Hindlimb muscle (tissue), 1 donor: ENCODE results near the gene WNT9A. TPM values are rescaled to one million over a fixed set of nuclear protein-coding genes. Genes with fewer than 3 reads are reported as not detected.

Experiments
- DNase-seq: peaks from one replicate; pipeline ENCODE4 v3.0.0-alpha.2; 2013
- polyA plus RNA-seq: library from polyadenylated mRNA; unstranded; fragments of 120-200 nt; gene quantifications from one replicate; pipeline ENCODE4 v1.2.1, GENCODE V29; 2013; ENCODE audit not compliant: insufficient read length

Gene WNT9A
- polyA plus RNA-seq, 1 donor, result 11.3 TPM

GRCh38 chr1:227896710-227897655 is 50.7 kb downstream of the WNT9A start:
- DNase-seq, result no peak

DNA sequence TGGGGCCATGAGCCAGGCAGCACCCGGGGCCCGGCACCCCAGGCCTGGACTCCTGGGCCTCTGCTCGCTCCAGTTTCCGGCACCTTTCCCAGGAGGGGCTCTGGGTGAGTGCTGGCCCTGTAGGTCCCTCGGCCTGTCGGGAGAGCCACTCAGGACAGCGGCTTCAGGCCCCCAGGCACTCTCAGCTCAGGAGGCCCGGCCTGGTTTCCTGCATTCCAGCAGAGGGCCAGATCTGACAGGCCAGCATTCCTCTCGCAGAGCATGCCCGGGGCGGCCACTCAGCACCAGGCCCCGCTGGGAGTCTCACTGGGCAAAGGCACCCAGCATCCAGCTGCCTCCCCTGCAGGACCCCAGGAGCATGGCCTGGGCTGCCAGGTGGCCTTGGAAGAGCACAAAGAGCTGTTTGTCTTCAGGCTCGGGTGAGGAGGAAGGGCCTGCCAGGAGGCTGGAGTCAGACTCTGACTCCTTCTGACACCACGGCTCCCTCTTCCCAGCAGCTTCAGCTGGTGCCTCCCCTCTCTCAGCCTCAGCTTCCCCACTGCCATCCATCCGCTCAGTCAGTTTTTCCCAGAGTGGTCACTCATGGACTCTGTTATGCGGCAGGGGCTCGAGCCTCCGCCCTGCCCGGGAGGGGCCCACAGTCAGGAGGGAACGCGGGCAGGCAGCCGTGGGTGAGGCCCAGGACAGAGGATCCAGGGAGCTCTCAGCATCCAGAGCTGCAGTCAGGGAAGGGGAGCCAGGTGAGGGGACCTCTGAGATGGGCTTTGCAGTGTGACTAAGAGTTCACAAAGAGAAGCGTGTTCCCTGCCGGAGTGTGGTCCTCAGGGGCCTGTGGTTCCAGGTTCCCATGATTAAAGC is 51.7 kb downstream of the WNT9A start:
- DNase-seq, result no peak

DNA sequence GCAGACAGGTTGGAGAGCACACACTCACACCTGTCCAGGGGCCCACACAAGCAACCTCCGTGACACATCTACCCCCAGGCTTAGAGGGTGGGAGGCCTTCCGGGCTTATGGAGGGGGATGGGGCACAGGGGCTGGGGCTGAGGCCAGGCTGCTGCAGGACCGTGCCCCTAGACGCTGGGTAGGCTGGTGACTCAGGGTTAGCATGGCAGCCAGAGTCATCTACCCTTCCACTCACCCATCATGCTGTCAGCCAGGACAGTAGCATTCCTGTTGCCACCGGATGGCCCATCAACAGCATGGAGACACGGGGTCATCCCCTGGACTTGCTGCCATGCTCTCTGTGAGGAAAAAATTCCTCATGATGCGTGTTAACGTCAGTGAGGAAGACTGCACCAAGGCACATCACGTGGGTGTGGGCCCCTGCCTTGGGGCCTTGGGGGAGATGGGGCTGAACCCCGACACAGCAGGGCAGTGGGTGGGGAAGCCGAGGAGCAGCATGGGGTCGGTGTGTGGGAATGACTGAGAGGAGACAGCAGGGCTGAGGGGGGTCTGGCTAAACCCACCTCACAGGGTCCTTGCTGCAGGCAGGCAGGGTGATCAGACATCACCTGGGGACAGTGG is 52.8 kb downstream of the WNT9A start:
- no peak for DNase-seq

DNA sequence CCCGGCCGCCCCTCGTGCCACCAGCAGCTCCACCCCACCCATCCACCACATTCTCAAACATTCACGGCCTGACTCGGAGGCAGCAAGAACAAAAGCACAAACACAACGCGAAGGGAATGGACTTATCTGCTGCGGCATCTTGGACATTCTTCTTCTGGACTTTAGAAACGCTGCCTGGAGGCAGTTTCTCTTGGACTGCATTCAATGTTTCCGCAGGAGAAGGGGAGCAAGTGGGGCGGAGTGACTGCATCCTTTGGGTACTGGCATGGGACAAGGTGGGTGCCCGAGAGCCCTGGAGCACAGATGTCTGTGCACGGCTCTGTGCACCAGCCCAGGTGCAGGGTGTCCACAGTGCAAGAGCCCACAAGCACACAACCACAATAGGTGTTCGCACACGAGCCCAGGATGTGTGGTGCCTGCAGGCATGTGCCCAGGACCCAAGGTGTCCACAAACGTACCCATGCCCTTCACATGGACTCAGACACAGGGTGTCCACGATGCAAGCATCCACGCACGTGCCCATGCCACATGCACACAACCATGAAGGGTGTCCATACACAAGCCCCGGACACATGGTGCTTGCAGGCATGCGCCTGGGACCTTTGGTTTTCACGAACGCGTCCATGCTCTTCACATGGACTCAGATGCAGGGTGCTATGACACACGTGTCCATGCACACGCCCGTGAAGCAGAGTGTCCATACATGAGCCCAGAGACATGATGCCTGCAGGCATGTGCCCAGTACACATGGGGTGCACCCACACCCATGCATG is 53.6 kb downstream of the WNT9A start:
- no peak for DNase-seq

DNA sequence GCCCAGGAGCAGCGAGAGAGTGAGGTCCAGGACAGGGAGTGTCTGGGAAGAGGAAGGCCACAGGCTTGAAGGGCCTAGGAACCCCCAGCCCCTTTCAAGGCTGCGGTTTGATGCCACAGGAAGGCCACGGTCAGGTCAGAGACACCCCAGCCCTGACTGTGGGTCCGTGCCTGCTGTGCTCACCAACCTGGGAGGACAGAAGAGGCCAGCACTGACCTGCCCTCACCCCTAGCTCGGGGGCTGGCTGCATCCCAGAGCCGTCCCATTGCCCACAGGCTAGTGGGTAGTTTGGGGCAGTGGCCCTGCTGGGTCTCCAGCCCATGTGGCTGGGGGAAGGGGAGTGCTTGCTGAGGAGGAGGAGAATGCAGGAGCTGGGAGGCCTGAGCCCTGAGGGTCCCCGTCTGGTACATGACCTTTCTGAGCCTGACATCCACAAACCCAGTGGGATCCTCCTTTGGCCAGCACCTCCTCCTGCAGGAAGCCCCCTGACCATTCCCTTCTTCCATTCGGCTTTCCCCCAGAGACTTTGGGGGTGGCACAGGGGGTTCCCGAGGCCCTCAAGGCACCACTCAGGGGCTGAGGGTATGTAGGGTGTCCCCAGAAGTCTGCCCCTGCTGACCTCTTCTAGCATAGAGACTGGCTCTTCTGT is 54.3 kb downstream of the WNT9A start:
- no peak for DNase-seq

- DNase-seq, result no peak
These were observed 55.0 kb downstream of the WNT9A start for GRCh38 chr1:227892489-227893299.

GRCh38 chr1:227891955-227892488 is 55.7 kb downstream of the WNT9A start:
- no peak for DNase-seq

GRCh38 chr1:227891223-227891954 is 56.3 kb downstream of the WNT9A start:
- DNase-seq, result no peak

DNA sequence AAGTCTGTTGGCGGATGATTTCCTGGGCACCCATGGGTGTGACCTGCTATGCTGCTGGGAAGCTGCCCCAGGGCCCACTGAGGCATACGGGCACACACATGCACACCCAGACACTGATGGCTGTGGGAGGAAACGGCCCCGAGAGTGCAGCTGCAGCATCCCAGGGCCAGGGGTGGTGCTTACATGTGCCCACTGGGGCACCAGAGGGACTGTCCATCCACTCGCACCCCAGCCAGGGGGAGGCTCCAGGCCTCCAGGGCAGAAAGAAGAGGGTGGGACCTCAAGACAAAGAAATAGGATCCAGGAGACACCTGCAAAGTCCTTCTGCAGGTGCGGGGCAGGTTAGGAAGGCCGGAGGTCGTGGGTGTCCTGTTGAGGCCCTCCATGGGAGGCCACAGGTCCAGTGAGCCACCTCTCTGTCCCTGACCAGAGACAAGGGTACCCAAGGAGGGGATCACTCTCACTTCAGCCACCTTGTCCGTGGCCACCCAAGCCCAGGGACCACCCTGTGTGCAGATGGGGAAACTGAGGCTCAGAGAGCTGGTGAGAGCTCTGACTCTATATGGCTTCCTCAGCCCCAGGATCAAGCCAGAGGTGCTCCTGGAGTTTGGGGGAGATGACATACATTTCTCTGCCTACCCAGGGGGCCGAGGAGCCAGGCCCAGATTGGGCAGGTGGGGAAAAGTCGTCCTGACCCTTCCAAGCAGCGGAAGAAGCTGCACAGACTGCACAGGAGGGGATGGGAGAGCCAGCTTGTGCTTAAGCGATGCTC is 57.1 kb downstream of the WNT9A start:
- DNase-seq, result no peak

- DNase-seq, result no peak
These were observed 57.8 kb downstream of the WNT9A start for GRCh38 chr1:227889863-227890405.

DNA sequence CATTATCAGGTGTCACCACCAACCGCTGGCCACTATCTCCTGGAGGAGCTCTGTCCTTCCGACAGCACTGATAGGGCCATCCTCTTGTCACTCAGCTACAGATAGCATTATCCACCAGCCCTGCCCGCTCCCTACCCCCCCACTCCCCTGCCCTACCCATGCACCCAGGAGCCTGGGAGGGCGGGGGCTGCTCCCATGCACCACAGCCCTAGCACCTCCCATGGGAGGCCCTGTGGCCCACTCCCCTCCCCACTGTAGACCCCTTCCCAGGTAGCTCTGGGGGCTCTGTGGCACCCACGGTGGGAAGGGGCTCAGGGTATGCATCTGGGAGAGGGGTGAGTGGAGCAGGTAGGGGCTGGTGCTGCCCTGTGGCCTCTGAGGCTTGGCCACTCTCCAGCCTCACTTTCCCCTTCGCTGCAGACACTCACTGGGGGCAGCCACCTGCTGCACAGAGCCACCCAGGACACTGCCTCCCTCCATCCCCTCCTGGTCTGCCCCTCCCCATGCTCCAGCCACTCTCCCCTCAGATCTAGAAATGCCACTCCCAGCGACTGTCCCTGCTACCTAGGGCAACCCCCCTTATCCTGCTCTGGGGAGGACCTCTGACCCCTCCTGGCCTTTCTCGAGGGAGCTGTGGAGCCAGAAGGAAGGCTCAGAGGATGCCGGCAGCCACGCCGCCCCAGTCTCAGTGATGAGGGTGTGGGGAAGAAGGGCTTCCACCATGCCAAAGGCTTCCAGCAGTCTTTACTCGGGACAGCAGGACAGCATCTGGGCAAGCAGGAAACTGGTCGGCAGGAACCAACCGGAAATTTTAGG is 58.5 kb downstream of the WNT9A start:
- DNase-seq, result no peak

- no peak for DNase-seq
These were observed 59.2 kb downstream of the WNT9A start for GRCh38 chr1:227888404-227889046.

DNA sequence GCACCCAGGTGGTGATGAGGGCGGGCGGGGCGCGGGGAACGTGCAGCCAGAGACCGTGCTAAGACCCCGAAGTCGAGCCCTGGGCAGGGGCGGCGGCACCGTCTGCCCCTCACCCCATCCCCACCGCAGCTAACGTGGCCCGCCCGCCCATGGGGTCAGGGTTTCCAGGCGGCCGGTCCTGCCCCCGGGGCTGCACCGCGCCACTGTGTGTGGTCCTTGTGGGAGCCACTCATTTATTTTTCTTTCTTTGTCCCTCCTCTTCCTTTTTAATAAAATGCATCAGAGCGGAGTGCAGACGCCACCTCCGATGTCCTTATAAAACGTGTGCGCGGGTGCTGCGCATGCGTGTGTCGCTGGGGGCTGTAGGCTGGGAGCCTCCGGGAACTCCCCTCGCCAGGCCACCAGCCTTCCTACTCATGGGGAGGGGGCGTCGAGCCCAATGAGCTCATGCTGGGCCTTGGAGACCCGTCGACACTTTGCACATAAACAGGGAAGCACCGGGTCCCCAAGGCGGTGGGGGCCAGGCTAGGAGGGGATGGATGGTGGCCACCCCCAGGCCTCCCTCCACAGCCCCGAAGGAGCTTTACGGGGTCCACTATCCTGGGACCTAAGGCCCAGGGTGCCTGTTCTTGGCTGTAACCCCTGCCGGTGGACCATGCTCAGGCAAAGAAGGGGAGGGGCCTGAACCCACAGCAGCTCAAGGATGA is 59.9 kb downstream of the WNT9A start:
- DNase-seq, result peak; percentile 81

GRCh38 chr1:227886993-227887696 is 60.6 kb downstream of the WNT9A start:
- DNase-seq, result peak; percentile 88

DNA sequence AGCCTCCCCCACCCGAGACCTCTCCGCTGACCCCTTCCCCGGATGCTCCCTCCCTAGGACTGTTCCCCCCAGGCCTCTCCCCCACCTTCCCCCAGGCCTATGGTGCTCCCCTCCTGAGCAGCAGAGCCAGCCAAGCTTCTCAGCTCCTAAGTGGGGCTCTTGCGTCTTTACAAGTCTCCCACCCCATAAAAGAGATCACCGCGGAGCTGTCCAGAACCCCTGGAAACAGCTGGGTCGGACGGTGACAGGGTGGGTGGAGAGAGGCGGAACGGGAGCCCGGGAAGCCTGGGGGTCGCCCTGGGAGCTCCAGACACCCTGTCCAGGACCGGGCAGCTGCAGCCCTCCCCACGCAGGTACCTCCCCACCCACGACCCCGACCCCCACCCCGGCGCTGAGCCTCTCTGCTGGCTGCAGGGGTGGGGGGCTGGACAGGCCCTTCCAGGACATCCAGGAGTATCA is 61.2 kb downstream of the WNT9A start:
- peak; percentile 49 for DNase-seq
